HG02943 (cell line): Measurements from ENCODE around the gene SIKE1.
"Not testable (repeated sequence)": the region's sequence is repeated elsewhere in the genome, so short reads cannot be mapped to it uniquely, and the experiment has no call there.

Experiments
- ATAC-seq: cut with Tn5 transposase; IDR thresholded peaks from one replicate; pipeline ENCODE4 v1.9.1; 2021; ENCODE audit warnings: mild to moderate bottlenecking, low read depth, moderate library complexity; ENCODE audit not compliant: unreplicated experiment

SIKE1 gene

GRCh38 chr1:114756009-114756892 lies 24.2 kb downstream of the SIKE1 start:
- no peak for ATAC-seq

GRCh38 chr1:114755006-114755931 lies 25.2 kb downstream of the SIKE1 start:
- no peak for ATAC-seq

GRCh38 chr1:114753702-114754101 lies 26.8 kb downstream of the SIKE1 start:
- not testable (repeated sequence) for ATAC-seq

- ATAC-seq, result no peak
These were observed 27.3 kb downstream of the SIKE1 start for GRCh38 chr1:114753143-114753542.

- ATAC-seq, result no peak
These were observed 29.7 kb downstream of the SIKE1 start for GRCh38 chr1:114750780-114751179.

GRCh38 chr1:114749835-114750234 lies 30.6 kb downstream of the SIKE1 start:
- ATAC-seq, result no peak

GRCh38 chr1:114746450-114747121 lies 33.9 kb downstream of the SIKE1 start:
- ATAC-seq, result no peak

- ATAC-seq, result no peak
These were observed 35.2 kb downstream of the SIKE1 start for GRCh38 chr1:114745291-114745690.

GRCh38 chr1:114741963-114742746 lies 38.3 kb downstream of the SIKE1 start:
- no peak for ATAC-seq

- ATAC-seq, result no peak
These were observed 40.2 kb downstream of the SIKE1 start for GRCh38 chr1:114740331-114740730.

- ATAC-seq, result no peak
These were observed 43.1 kb downstream of the SIKE1 start for GRCh38 chr1:114737314-114737849.

GRCh38 chr1:114735479-114735878 lies 45.0 kb downstream of the SIKE1 start:
- no peak for ATAC-seq

- ATAC-seq, result no peak
These were observed 50.7 kb downstream of the SIKE1 start for GRCh38 chr1:114729782-114730181.

GRCh38 chr1:114728553-114728952 lies 51.9 kb downstream of the SIKE1 start:
- ATAC-seq, result no peak

GRCh38 chr1:114725230-114725629 lies 55.3 kb downstream of the SIKE1 start:
- ATAC-seq, result no peak

GRCh38 chr1:114723915-114724314 lies 56.6 kb downstream of the SIKE1 start:
- no peak for ATAC-seq

GRCh38 chr1:114723457-114723856 lies 57.0 kb downstream of the SIKE1 start:
- no peak for ATAC-seq

GRCh38 chr1:114720492-114720891 lies 60.0 kb downstream of the SIKE1 start:
- no peak for ATAC-seq
